DND-41 (cell line): Measurements from ENCODE around the gene FAM168A.

ENCODE experiments used
- ATAC-seq: fragments of 200-7000 bp; cut with Tn5 transposase; 3 replicates; pipeline ENCODE4 v1.9.1; 2021; ENCODE audit warnings: low read depth; ENCODE audit not compliant: insufficient read depth
- DNase-seq: peaks from one replicate; pipeline ENCODE4 v3.0.0-alpha.2; 2020
- H2AFZ ChIP-seq: 2 replicates; pipeline ENCODE4 v1.6.0; 2012; ENCODE audit warnings: low read depth, low read length
- H3K27ac ChIP-seq: 2 replicates; pipeline ENCODE4 v1.5.1; 2012; ENCODE audit warnings: low read length, inconsistent platforms
- H3K27me3 ChIP-seq: fragments of 200-600 bp; sonication (generic); 2 replicates; pipeline ENCODE4 v1.6.0; 2012; ENCODE audit warnings: low read length, mild to moderate bottlenecking, inconsistent platforms; ENCODE audit not compliant: insufficient read depth, poor library complexity
- H3K36me3 ChIP-seq: 2 replicates; pipeline ENCODE4 v1.5.1; 2012; ENCODE audit warnings: low read length, inconsistent platforms; ENCODE audit not compliant: insufficient read depth
- H3K4me1 ChIP-seq: 2 replicates; pipeline ENCODE4 v1.5.1; 2012; ENCODE audit warnings: mild to moderate bottlenecking, low read length; ENCODE audit not compliant: insufficient read depth
- H3K4me2 ChIP-seq: 2 replicates; pipeline ENCODE4 v1.6.0; 2012; ENCODE audit warnings: mild to moderate bottlenecking, moderate library complexity, low read length, inconsistent platforms; ENCODE audit not compliant: insufficient read depth
- H3K4me3 ChIP-seq, 2 experiments: fragments of 200-600 bp in 1 of 2; shearing (Covaris generic) in 1 of 2; 2 replicates each; pipeline ENCODE4 v1.5.1; 2012 to 2016; ENCODE audit warnings: inconsistent platforms in 2 of 2, low read length in 2 of 2, mild to moderate bottlenecking in 2 of 2, low read depth in 1 of 2, moderate library complexity in 1 of 2
- H3K79me2 ChIP-seq: 2 replicates; pipeline ENCODE4 v1.6.0; 2012; ENCODE audit warnings: low read length, inconsistent platforms; ENCODE audit not compliant: insufficient read depth
- H3K9ac ChIP-seq: 2 replicates; pipeline ENCODE4 v1.6.0; 2012; ENCODE audit warnings: low read depth, mild to moderate bottlenecking, inconsistent platforms, low read length, moderate library complexity
- H3K9me3 ChIP-seq: 2 replicates; pipeline ENCODE4 v1.5.1; 2012; ENCODE audit warnings: low read length, moderate library complexity, mild to moderate bottlenecking, inconsistent platforms; ENCODE audit not compliant: insufficient read depth, severe bottlenecking
- H4K20me1 ChIP-seq: 2 replicates; pipeline ENCODE4 v1.6.0; 2012; ENCODE audit warnings: low read length; ENCODE audit not compliant: insufficient read depth
- EZH2 ChIP-seq: IDR thresholded peaks from 3 replicates; pipeline ENCODE4 v1.6.1; 2012; ENCODE audit warnings: borderline replicate concordance, low read depth, mild to moderate bottlenecking, moderate library complexity, low read length, inconsistent platforms; ENCODE audit not compliant: severe bottlenecking
- TF ChIP-seq, protein P1 (sequence below): IDR thresholded peaks from 2 replicates; pipeline ENCODE4 v1.5.1; 2012; ENCODE audit warnings: borderline replicate concordance, low read length, moderate library complexity, mild to moderate bottlenecking; ENCODE audit not compliant: poor library complexity, severe bottlenecking; ENCODE audit errors: extremely low read depth

The FAM168A gene

DNA sequence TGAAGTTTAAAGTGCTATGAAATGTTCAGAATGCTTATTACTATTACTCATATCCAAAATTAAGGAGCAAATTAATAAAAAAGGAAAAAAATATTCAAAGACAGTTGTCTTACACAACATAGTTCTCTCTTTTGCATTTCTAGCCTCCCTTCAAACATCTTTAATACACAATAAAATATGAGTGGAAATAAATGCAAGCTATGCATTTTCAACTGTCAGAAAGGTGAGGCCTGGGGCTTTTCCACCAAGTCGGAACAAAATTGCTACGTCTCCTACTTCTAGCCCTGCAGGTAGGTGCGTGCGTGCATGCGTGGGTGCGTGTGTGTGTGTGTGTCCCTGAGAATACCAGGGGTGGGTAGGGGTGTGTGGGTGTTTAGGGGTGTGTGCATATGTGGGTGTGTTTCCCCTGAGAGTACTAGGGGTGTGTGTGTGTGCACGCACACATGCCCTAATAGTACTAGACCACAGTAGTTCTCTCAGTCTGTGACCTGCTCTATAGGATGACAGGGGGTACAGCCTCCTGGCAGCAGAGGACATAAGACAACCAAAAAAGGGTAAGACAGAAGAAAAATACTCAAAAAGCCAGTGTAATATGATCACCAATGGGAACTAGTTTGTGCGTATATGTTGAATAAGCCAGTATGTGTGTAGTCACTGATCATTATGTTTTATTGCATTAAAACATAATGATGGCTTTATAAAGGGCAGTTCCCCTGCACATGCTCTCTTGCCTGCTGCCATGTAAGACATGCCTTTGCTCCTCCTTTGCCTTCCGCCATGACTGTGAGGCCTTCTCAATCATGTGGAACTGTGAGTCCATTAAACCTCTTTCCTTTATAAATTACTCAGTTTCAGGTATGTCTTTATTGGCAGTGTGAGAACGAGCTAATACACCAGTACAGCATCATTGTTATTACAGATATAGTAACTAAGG is 89.4 kb downstream of the FAM168A start:
- Histone ChIP-seq H3K27me3 (no peaks in the 10 kb centered on the region), H3K27ac (no peak overlapping the region)

GRCh38 chr11:73507086-73507485 is 90.8 kb downstream of the FAM168A start:
- ATAC-seq (no peak), DNase-seq (no peak)
- H4K20me1 ChIP-seq, result no peaks in the 10 kb centered on the region
- no peaks in the 10 kb centered on the region for H3K9me3 ChIP-seq
- no peak overlapping the region for H2AFZ ChIP-seq
- TF ChIP-seq, protein P1, sequence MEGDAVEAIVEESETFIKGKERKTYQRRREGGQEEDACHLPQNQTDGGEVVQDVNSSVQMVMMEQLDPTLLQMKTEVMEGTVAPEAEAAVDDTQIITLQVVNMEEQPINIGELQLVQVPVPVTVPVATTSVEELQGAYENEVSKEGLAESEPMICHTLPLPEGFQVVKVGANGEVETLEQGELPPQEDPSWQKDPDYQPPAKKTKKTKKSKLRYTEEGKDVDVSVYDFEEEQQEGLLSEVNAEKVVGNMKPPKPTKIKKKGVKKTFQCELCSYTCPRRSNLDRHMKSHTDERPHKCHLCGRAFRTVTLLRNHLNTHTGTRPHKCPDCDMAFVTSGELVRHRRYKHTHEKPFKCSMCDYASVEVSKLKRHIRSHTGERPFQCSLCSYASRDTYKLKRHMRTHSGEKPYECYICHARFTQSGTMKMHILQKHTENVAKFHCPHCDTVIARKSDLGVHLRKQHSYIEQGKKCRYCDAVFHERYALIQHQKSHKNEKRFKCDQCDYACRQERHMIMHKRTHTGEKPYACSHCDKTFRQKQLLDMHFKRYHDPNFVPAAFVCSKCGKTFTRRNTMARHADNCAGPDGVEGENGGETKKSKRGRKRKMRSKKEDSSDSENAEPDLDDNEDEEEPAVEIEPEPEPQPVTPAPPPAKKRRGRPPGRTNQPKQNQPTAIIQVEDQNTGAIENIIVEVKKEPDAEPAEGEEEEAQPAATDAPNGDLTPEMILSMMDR, result no peak
- TF ChIP-seq EZH2, result no peak
- no peak overlapping the region for H3K27ac ChIP-seq
- H3K27me3 ChIP-seq, result no peaks in the 10 kb centered on the region
- no peak overlapping the region for H3K9ac ChIP-seq
- H3K4me1 ChIP-seq, result peaks cover 3% of the 10 kb centered on the region; the same call in 1 of the 2 replicates
- H3K79me2 ChIP-seq, result peaks cover 17% of the 10 kb centered on the region; the same call in 1 of the 2 replicates
- H3K4me3 ChIP-seq, result no peak overlapping the region
- H3K36me3 ChIP-seq, result peaks cover 8% of the 10 kb centered on the region
- no peak overlapping the region for H3K4me2 ChIP-seq

More for the DNA sequence above, 89.4 kb downstream of the FAM168A start:
- Histone ChIP-seq H2AFZ (no peak overlapping the region), H3K79me2 (peaks cover 15% of the 10 kb centered on the region; the same call in 1 of the 2 replicates), H3K4me3 (no peak overlapping the region), H4K20me1 (no peaks in the 10 kb centered on the region), H3K4me1 (peaks cover 3% of the 10 kb centered on the region; the same call in 1 of the 2 replicates), H3K36me3 (peaks cover 8% of the 10 kb centered on the region), H3K9ac (no peak overlapping the region), H3K9me3 (no peaks in the 10 kb centered on the region), H3K4me2 (no peak overlapping the region)
- TF ChIP-seq, protein P1, result no peak
- no peak for TF ChIP-seq EZH2
- ATAC-seq (no peak), DNase-seq (no peak)

DNA sequence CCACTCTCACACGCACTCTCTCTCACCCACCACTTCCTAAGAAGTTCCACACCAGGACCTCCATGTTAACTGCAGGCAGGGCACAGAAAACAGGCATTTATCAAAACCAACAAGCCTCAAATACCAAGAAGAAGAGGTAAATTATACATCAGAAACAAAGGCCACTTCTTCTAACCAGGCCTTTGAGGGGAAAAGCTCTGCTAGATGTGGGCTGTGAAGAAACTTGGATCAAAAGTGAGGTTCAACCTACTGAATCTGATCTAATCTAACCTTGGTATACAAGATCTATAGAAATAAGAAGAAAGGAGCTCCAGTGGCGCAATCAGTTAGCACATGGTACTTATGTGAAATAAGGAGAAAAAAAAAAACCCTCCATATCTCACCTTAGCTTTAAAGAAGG is 91.9 kb downstream of the FAM168A start:
- TF ChIP-seq EZH2, result no peak
- TF ChIP-seq, protein P1, result no peak
- Histone ChIP-seq H3K27ac (no peak overlapping the region), H3K9me3 (no peaks in the 10 kb centered on the region), H3K4me2 (no peak overlapping the region), H3K9ac (no peak overlapping the region), H3K36me3 (peaks cover 8% of the 10 kb centered on the region), H3K4me1 (peaks cover 3% of the 10 kb centered on the region; the same call in 1 of the 2 replicates), H4K20me1 (no peaks in the 10 kb centered on the region), H3K27me3 (no peaks in the 10 kb centered on the region), H3K4me3 (no peak overlapping the region), H3K79me2 (peaks cover 18% of the 10 kb centered on the region; the same call in 1 of the 2 replicates), H2AFZ (no peak overlapping the region)
- DNase-seq (peak; percentile 10), ATAC-seq (peak; percentile 70)
